ENCODE data around the gene LST1.

LST1 gene

DNA sequence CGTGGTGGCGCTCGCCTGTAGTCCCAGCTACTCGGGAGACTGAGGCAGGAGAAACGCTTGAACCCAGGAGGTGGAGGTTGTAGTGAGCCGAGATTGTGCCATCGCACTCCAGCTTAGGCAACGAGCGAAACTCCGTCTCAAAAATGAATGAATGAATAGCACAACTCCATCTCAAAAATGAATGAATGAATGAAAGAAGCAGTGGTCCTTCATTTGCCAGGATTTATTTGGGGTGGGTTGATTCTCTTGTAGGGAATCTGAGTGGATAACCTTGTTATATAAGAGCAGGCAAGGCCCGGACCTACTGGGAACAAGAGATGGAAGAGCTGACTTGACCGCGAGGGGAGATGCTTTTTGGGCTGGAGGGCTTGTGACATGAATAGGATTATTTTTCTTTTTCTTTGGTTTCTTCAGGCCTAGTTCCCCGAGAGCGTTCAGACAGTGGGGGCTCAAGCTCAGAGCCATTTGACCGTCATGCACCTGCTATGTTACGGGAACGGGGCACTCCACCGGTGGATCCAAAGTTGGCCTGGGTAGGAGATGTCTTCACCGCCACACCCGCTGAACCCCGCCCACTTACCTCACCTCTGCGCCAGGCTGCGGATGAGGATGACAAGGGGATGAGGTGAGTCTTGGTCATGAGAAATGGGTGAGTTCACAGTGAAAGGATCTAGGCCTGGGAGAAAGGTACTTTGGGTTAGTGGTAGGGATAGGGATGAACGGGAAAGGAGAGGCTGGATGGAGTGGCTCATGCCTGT lies 44.3 kb downstream of the LST1 start:
- Histone ChIP-seq H3F3A (ENCODE audit: control insufficient read depth, insufficient read depth) (peaks cover 18% of the 10 kb centered on the region; the same call in 1 of the 2 replicates), H3K79me2 (ENCODE audit: control insufficient read depth, low read length) (peaks cover 50% of the 10 kb centered on the region), H3K4me3 (ENCODE audit: low read length) (no peak overlapping the region), H3K27me3 (ENCODE audit: control insufficient read depth, low read length) (no peaks in the 10 kb centered on the region), H3K4me1 (ENCODE audit: control insufficient read depth, low read length) (no peaks in the 10 kb centered on the region), H3K4me2 (ENCODE audit: low read length) (no peak overlapping the region), H3K9me2 (replicated peaks; ENCODE audit: control insufficient read depth, low read length) (no peaks in the 10 kb centered on the region), H3K9me3 (ENCODE audit: control insufficient read depth, insufficient read depth, low read length) (no peaks in the 10 kb centered on the region), H3K27ac (ENCODE audit: low read depth, low read length) (no peak overlapping the region), H4K20me1 (ENCODE audit: control insufficient read depth, insufficient read depth, low read depth, low read length) (peaks cover 4% of the 10 kb centered on the region; the same call in 1 of the 2 replicates), H3K36me3 (ENCODE audit: control insufficient read depth, low read length) (peaks cover 100% of the 10 kb centered on the region)
- TF ChIP-seq EZH2phosphoT487 (IDR thresholded peaks at IDR 0.05; ENCODE audit: borderline replicate concordance, low read length): no peak
- TF ChIP-seq, protein P1, sequence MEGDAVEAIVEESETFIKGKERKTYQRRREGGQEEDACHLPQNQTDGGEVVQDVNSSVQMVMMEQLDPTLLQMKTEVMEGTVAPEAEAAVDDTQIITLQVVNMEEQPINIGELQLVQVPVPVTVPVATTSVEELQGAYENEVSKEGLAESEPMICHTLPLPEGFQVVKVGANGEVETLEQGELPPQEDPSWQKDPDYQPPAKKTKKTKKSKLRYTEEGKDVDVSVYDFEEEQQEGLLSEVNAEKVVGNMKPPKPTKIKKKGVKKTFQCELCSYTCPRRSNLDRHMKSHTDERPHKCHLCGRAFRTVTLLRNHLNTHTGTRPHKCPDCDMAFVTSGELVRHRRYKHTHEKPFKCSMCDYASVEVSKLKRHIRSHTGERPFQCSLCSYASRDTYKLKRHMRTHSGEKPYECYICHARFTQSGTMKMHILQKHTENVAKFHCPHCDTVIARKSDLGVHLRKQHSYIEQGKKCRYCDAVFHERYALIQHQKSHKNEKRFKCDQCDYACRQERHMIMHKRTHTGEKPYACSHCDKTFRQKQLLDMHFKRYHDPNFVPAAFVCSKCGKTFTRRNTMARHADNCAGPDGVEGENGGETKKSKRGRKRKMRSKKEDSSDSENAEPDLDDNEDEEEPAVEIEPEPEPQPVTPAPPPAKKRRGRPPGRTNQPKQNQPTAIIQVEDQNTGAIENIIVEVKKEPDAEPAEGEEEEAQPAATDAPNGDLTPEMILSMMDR (IDR thresholded peaks at IDR 0.05; ENCODE audit: low read depth, low read length, poor library complexity, severe bottlenecking): no peak

DNA sequence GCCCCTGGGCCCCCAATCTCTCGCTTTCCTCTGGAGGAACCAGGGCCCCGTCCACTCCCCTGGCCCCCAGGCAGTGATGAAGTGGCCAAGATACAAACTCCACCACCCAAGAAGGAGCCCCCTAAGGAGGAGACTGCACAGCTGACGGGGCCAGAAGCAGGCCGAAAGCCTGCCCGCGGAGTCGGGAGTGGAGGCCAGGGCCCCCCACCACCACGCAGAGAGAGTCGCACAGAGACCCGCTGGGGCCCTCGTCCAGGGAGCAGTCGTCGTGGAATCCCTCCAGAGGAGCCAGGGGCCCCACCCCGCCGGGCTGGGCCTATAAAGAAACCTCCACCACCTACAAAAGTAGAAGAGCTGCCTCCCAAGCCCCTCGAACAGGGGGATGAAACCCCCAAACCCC lies 45.1 kb downstream of the LST1 start:
- Histone ChIP-seq H4K20me1 (ENCODE audit: control insufficient read depth, insufficient read depth, low read depth, low read length) (peaks cover 4% of the 10 kb centered on the region; the same call in 1 of the 2 replicates), H3K36me3 (ENCODE audit: control insufficient read depth, low read length) (peaks cover 100% of the 10 kb centered on the region), H3K4me2 (ENCODE audit: low read length) (no peak overlapping the region), H3K9me3 (ENCODE audit: control insufficient read depth, insufficient read depth, low read length) (no peaks in the 10 kb centered on the region), H3K4me3 (ENCODE audit: low read length) (no peak overlapping the region), H3K27me3 (ENCODE audit: control insufficient read depth, low read length) (no peaks in the 10 kb centered on the region), H3F3A (ENCODE audit: control insufficient read depth, insufficient read depth) (peaks cover 24% of the 10 kb centered on the region), H3K27ac (ENCODE audit: low read depth, low read length) (no peak overlapping the region), H3K9me2 (replicated peaks; ENCODE audit: control insufficient read depth, low read length) (no peaks in the 10 kb centered on the region), H3K79me2 (ENCODE audit: control insufficient read depth, low read length) (peaks cover 42% of the 10 kb centered on the region), H3K4me1 (ENCODE audit: control insufficient read depth, low read length) (no peaks in the 10 kb centered on the region)
- no peak for TF ChIP-seq EZH2phosphoT487 (IDR thresholded peaks at IDR 0.05; ENCODE audit: borderline replicate concordance, low read length)
- TF ChIP-seq, protein P1 (IDR thresholded peaks at IDR 0.05; ENCODE audit: low read depth, low read length, poor library complexity, severe bottlenecking): no peak

DNA sequence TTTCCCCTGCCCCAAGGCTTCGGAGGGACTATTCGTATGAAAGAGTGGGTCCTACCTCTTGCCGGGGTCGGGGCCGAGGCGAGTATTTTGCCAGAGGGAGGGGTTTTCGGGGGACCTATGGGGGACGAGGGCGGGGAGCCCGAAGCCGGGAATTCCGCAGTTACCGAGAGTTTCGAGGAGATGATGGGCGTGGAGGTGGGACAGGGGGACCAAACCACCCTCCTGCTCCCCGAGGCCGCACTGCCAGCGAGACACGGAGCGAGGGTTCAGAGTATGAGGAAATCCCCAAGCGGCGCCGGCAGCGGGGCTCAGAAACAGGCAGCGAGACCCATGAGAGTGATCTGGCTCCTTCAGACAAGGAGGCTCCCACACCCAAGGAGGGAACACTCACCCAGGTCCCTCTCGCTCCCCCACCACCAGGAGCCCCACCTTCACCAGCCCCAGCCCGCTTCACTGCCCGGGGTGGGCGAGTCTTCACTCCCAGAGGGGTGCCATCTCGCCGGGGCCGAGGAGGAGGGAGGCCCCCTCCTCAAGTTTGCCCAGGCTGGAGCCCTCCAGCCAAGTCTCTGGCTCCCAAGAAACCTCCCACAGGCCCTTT lies 45.7 kb downstream of the LST1 start:
- H3K4me1 ChIP-seq (ENCODE audit: control insufficient read depth, low read length): no peaks in the 10 kb centered on the region
- no peak for TF ChIP-seq EZH2phosphoT487 (IDR thresholded peaks at IDR 0.05; ENCODE audit: borderline replicate concordance, low read length)
- TF ChIP-seq, protein P1 (IDR thresholded peaks at IDR 0.05; ENCODE audit: low read depth, low read length, poor library complexity, severe bottlenecking): no peak
- no peak overlapping the region for H3K27ac ChIP-seq (ENCODE audit: low read depth, low read length)
- no peak overlapping the region for H3K4me3 ChIP-seq (ENCODE audit: low read length)
- H3K27me3 ChIP-seq (ENCODE audit: control insufficient read depth, low read length): no peaks in the 10 kb centered on the region
- H3K9me2 ChIP-seq (replicated peaks; ENCODE audit: control insufficient read depth, low read length): no peaks in the 10 kb centered on the region
- no peaks in the 10 kb centered on the region for H3K9me3 ChIP-seq (ENCODE audit: control insufficient read depth, insufficient read depth, low read length)
- H3K79me2 ChIP-seq (ENCODE audit: control insufficient read depth, low read length): peaks cover 37% of the 10 kb centered on the region
- peaks cover 100% of the 10 kb centered on the region for H3K36me3 ChIP-seq (ENCODE audit: control insufficient read depth, low read length)
- peaks cover 4% of the 10 kb centered on the region; the same call in 1 of the 2 replicates for H4K20me1 ChIP-seq (ENCODE audit: control insufficient read depth, insufficient read depth, low read depth, low read length)
- H3K4me2 ChIP-seq (ENCODE audit: low read length): no peak overlapping the region
- peaks cover 29% of the 10 kb centered on the region for H3F3A ChIP-seq (ENCODE audit: control insufficient read depth, insufficient read depth)
